ENCODE results near the gene SPARCL1.

Gene SPARCL1

GRCh38 chr4:87540146-87541058, 11.2 kb upstream of the SPARCL1 start:
- DNase-seq = no peak

GRCh38 chr4:87532907-87533306, 3.7 kb upstream of the SPARCL1 start:
- no peak for DNase-seq

GRCh38 chr4:87532109-87532508, 2.9 kb upstream of the SPARCL1 start:
- DNase-seq = no peak

- DNase-seq = no peak
These were observed 2.4 kb upstream of the SPARCL1 start for GRCh38 chr4:87531621-87532020.

- no peak for DNase-seq
These were observed 1.7 kb upstream of the SPARCL1 start for GRCh38 chr4:87530868-87531267.

- DNase-seq = no peak
These were observed 1.1 kb upstream of the SPARCL1 start for GRCh38 chr4:87530229-87530628.

GRCh38 chr4:87527431-87528220, 1.6 kb downstream of the SPARCL1 start:
- no peak for DNase-seq

- no peak for DNase-seq
These were observed 3.4 kb downstream of the SPARCL1 start for GRCh38 chr4:87525636-87526295.

GRCh38 chr4:87524456-87524855, 4.7 kb downstream of the SPARCL1 start:
- DNase-seq = no peak

- no peak for DNase-seq
These were observed 5.9 kb downstream of the SPARCL1 start for GRCh38 chr4:87523307-87523706.

- DNase-seq = no peak
These were observed 7.3 kb downstream of the SPARCL1 start for GRCh38 chr4:87521757-87522374.

- DNase-seq = no peak
These were observed 7.9 kb downstream of the SPARCL1 start for GRCh38 chr4:87521319-87521718.

GRCh38 chr4:87517621-87518020, 11.6 kb downstream of the SPARCL1 start:
- DNase-seq = no peak

GRCh38 chr4:87516683-87517082, 12.5 kb downstream of the SPARCL1 start:
- no peak for DNase-seq

GRCh38 chr4:87512400-87512799, 16.8 kb downstream of the SPARCL1 start:
- no peak for DNase-seq

- DNase-seq = no peak
These were observed 17.7 kb downstream of the SPARCL1 start for GRCh38 chr4:87511500-87511899.

GRCh38 chr4:87510747-87511146, 18.4 kb downstream of the SPARCL1 start:
- no peak for DNase-seq

GRCh38 chr4:87506974-87507701, 22.0 kb downstream of the SPARCL1 start:
- no peak for DNase-seq

GRCh38 chr4:87505862-87506261, 23.3 kb downstream of the SPARCL1 start:
- no peak for DNase-seq

GRCh38 chr4:87502580-87503238, 26.5 kb downstream of the SPARCL1 start:
- DNase-seq = no peak

GRCh38 chr4:87500092-87500462, 29.1 kb downstream of the SPARCL1 start:
- DNase-seq = no peak
